A673 (cell line): ENCODE measurements around the gene L1TD1.

Experiments
- EZH2 ChIP-seq: fragments of 200-600 bp; sonication (generic); IDR thresholded peaks from 2 replicates; pipeline ENCODE4 v1.6.1; 2017; ENCODE audit warnings: borderline replicate concordance, low read depth, mild to moderate bottlenecking, mixed read lengths, antibody characterized with exemption, low read length; ENCODE audit not compliant: poor library complexity, severe bottlenecking
- TF ChIP-seq, protein P1 (sequence below): fragments of 300-800, 200-600 bp; sonication (generic); conservative IDR thresholded peaks from 2 replicates; pipeline ENCODE4 v1.5.1; 2017; ENCODE audit warnings: low read depth, mild to moderate bottlenecking, antibody characterized with exemption, low read length, moderate library complexity, mixed read lengths

GRCh38 chr1:62184336-62184735 is 10.3 kb upstream of the L1TD1 start:
- TF ChIP-seq, protein P1, sequence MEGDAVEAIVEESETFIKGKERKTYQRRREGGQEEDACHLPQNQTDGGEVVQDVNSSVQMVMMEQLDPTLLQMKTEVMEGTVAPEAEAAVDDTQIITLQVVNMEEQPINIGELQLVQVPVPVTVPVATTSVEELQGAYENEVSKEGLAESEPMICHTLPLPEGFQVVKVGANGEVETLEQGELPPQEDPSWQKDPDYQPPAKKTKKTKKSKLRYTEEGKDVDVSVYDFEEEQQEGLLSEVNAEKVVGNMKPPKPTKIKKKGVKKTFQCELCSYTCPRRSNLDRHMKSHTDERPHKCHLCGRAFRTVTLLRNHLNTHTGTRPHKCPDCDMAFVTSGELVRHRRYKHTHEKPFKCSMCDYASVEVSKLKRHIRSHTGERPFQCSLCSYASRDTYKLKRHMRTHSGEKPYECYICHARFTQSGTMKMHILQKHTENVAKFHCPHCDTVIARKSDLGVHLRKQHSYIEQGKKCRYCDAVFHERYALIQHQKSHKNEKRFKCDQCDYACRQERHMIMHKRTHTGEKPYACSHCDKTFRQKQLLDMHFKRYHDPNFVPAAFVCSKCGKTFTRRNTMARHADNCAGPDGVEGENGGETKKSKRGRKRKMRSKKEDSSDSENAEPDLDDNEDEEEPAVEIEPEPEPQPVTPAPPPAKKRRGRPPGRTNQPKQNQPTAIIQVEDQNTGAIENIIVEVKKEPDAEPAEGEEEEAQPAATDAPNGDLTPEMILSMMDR: no peak
- no peak for TF ChIP-seq EZH2
